Neural crest cell (in vitro differentiated cells): ENCODE measurements around the gene TAX1BP3. TPM values are rescaled to one million over a fixed set of nuclear protein-coding genes. Genes with fewer than 3 reads are reported as not detected.
A peak's percentile ranks its signal among the peaks of the same experiment; 100 is the strongest.

Experiments used
- DNase-seq: peaks from one replicate; pipeline ENCODE4 v3.0.0; 2021; ENCODE audit warnings: low read depth, mixed read lengths, low spot score
- H3K27ac Mint-ChIP-seq: one replicate; pipeline ENCODE4 v1.8.0; 2021; ENCODE audit warnings: mild to moderate bottlenecking, mixed read lengths; ENCODE audit not compliant: unreplicated experiment
- H3K27me3 Mint-ChIP-seq: 2 replicates; pipeline ENCODE4 v1.8.0; 2021; ENCODE audit warnings: low read depth, mild to moderate bottlenecking, mixed read lengths
- H3K36me3 Mint-ChIP-seq: 2 replicates; pipeline ENCODE4 v1.8.0; 2021; ENCODE audit warnings: low read depth, mild to moderate bottlenecking, mixed read lengths
- H3K4me1 Mint-ChIP-seq: 2 replicates; pipeline ENCODE4 v1.8.0; 2021; ENCODE audit warnings: mixed read lengths
- H3K4me3 Mint-ChIP-seq: one replicate; pipeline ENCODE4 v1.8.0; 2021; ENCODE audit warnings: mild to moderate bottlenecking, mixed read lengths
- H3K9me3 Mint-ChIP-seq: 2 replicates; pipeline ENCODE4 v1.8.0; 2021; ENCODE audit warnings: mixed read lengths
- CTCF ChIP-seq: fragments of 200-600 bp; sonication (generic); conservative IDR thresholded peaks from 2 replicates; pipeline ENCODE4 v1.5.0; 2021; ENCODE audit warnings: antibody characterized with exemption, mild to moderate bottlenecking
- total RNA-seq: library from RNA; stranded (reverse); gene quantifications from 2 replicates; pipeline ENCODE4 v1.2.1, GENCODE V29; 2021

TAX1BP3 gene
- total RNA-seq, 1 donor from 2014 or later: 65.8 TPM

- Mint-ChIP-seq H3K4me3 (no peak overlapping the region), H3K36me3 (no peaks in the 10 kb centered on the region), H3K27ac (no peak overlapping the region), H3K27me3 (peaks cover 32% of the 10 kb centered on the region), H3K4me1 (peaks cover 4% of the 10 kb centered on the region), H3K9me3 (no peaks in the 10 kb centered on the region)
- DNase-seq: no peak
- TF ChIP-seq CTCF: no peak
Measured at GRCh38 chr17:3690094-3690715, 21.8 kb upstream of the TAX1BP3 start.

- no peaks in the 10 kb centered on the region for H3K9me3 Mint-ChIP-seq
- H3K4me1 Mint-ChIP-seq: peaks cover under 1% of the 10 kb centered on the region
- H3K27ac Mint-ChIP-seq: peak overlapping the region; percentile 54
- peaks cover 25% of the 10 kb centered on the region for H3K27me3 Mint-ChIP-seq
- no peak for TF ChIP-seq CTCF
- H3K36me3 Mint-ChIP-seq: no peaks in the 10 kb centered on the region
- DNase-seq: no peak
- H3K4me3 Mint-ChIP-seq: no peak overlapping the region
Measured at GRCh38 chr17:3689262-3690093, 21.1 kb upstream of the TAX1BP3 start.

GRCh38 chr17:3688852-3689261 is 20.5 kb upstream of the TAX1BP3 start:
- no peak for DNase-seq
- no peaks in the 10 kb centered on the region for H3K36me3 Mint-ChIP-seq

GRCh38 chr17:3688027-3688553 is 19.7 kb upstream of the TAX1BP3 start:
- H3K27ac Mint-ChIP-seq: no peak overlapping the region
- H3K4me1 Mint-ChIP-seq: no peaks in the 10 kb centered on the region
- no peaks in the 10 kb centered on the region for H3K9me3 Mint-ChIP-seq
- H3K27me3 Mint-ChIP-seq: peaks cover 13% of the 10 kb centered on the region
- TF ChIP-seq CTCF: no peak
- DNase-seq: no peak
- peak overlapping the region; percentile 12 for H3K4me3 Mint-ChIP-seq
- H3K36me3 Mint-ChIP-seq: no peaks in the 10 kb centered on the region

More at GRCh38 chr17:3688852-3689261, 20.5 kb upstream of the TAX1BP3 start:
- peaks cover 19% of the 10 kb centered on the region for H3K27me3 Mint-ChIP-seq
- TF ChIP-seq CTCF: no peak
- H3K9me3 Mint-ChIP-seq: no peaks in the 10 kb centered on the region
- no peak overlapping the region for H3K4me3 Mint-ChIP-seq
- H3K27ac Mint-ChIP-seq: no peak overlapping the region
- no peaks in the 10 kb centered on the region for H3K4me1 Mint-ChIP-seq

- DNase-seq: no peak
- no peak overlapping the region for H3K27ac Mint-ChIP-seq
- no peaks in the 10 kb centered on the region for H3K4me1 Mint-ChIP-seq
- peaks cover 5% of the 10 kb centered on the region for H3K27me3 Mint-ChIP-seq
- H3K9me3 Mint-ChIP-seq: no peaks in the 10 kb centered on the region
- H3K36me3 Mint-ChIP-seq: no peaks in the 10 kb centered on the region
- no peak for TF ChIP-seq CTCF
- H3K4me3 Mint-ChIP-seq: no peak overlapping the region
Measured at GRCh38 chr17:3685174-3685573, 16.8 kb upstream of the TAX1BP3 start.
